OCI-LY1 (cell line): ENCODE measurements around the gene MYADML2.

Source experiments
- H2AFZ ChIP-seq: fragments of 200-600 bp; sonication (generic), shearing (Covaris generic); 2 replicates; pipeline ENCODE4 v1.6.0; 2014; ENCODE audit warnings: antibody characterized with exemption, mild to moderate bottlenecking, low read length
- H3F3A ChIP-seq: fragments of 200-600 bp; sonication (generic), shearing (Covaris generic); 2 replicates; pipeline ENCODE4 v1.6.0; 2014; ENCODE audit warnings: mild to moderate bottlenecking, antibody characterized with exemption, low read length, moderate library complexity; ENCODE audit not compliant: insufficient read depth
- H3K27ac ChIP-seq: fragments of 200-600 bp; sonication (generic); 2 replicates; pipeline ENCODE4 v1.5.1; 2014; ENCODE audit warnings: low read length, mixed run types, mild to moderate bottlenecking, low read depth; ENCODE audit not compliant: poor library complexity, severe bottlenecking
- H3K27me3 ChIP-seq: fragments of 200-600 bp; sonication (generic); 2 replicates; pipeline ENCODE4 v1.6.0; 2014; ENCODE audit warnings: antibody characterized with exemption, mild to moderate bottlenecking, low read length, moderate library complexity; ENCODE audit not compliant: insufficient read depth
- H3K36me3 ChIP-seq: fragments of 200-600 bp; sonication (generic); 2 replicates; pipeline ENCODE4 v1.6.1; 2014; ENCODE audit warnings: mild to moderate bottlenecking, antibody characterized with exemption, low read length, moderate library complexity, mixed read lengths; ENCODE audit not compliant: insufficient read depth
- H3K4me1 ChIP-seq: fragments of 200-600 bp; sonication (generic); 2 replicates; pipeline ENCODE4 v1.5.1; 2014; ENCODE audit warnings: mild to moderate bottlenecking, low read length, moderate library complexity; ENCODE audit not compliant: insufficient read depth, severe bottlenecking
- H3K4me2 ChIP-seq: fragments of 200-600 bp; sonication (generic), shearing (Covaris generic); 2 replicates; pipeline ENCODE4 v1.6.1; 2014; ENCODE audit warnings: low read length
- H3K4me3 ChIP-seq: fragments of 200-600 bp; sonication (generic); 2 replicates; pipeline ENCODE4 v1.5.1; 2014; ENCODE audit warnings: low read length, low read depth, mild to moderate bottlenecking, mixed read lengths; ENCODE audit not compliant: poor library complexity, severe bottlenecking
- H3K79me2 ChIP-seq: fragments of 200-600 bp; shearing (Covaris generic); 2 replicates; pipeline ENCODE4 v1.6.1; 2016; ENCODE audit warnings: mixed run types, low read length, mixed read lengths; ENCODE audit not compliant: insufficient read depth
- H3K9ac ChIP-seq: fragments of 200-600 bp; sonication (generic), shearing (Covaris generic); 2 replicates; pipeline ENCODE4 v1.6.1; 2014; ENCODE audit warnings: mild to moderate bottlenecking, low read length, mixed read lengths
- H3K9me2 ChIP-seq: fragments of 200-600 bp; sonication (generic), shearing (Covaris generic); 2 replicates; pipeline ENCODE4 v1.6.1; 2014; ENCODE audit warnings: low read depth, mild to moderate bottlenecking, low read length, mixed read lengths
- H3K9me3 ChIP-seq: fragments of 200-600 bp; shearing (Covaris generic); 2 replicates; pipeline ENCODE4 v1.6.1; 2014; ENCODE audit warnings: low read length, mixed read lengths
- H4K20me1 ChIP-seq: fragments of 200-600 bp; sonication (generic), shearing (Covaris generic); 2 replicates; pipeline ENCODE4 v1.6.0; 2016; ENCODE audit warnings: mild to moderate bottlenecking, low read length; ENCODE audit not compliant: insufficient read depth
- CTCF ChIP-seq: fragments of 200-600 bp; sonication (generic), shearing (Covaris generic); IDR thresholded peaks from 2 replicates; pipeline ENCODE4 v1.5.1; 2017; ENCODE audit warnings: mild to moderate bottlenecking, antibody characterized with exemption, low read length, moderate library complexity, mixed read lengths
- EZH2 ChIP-seq: fragments of 200-600 bp; sonication (generic), shearing (Covaris generic); IDR thresholded peaks from 2 replicates; pipeline ENCODE4 v1.8.0; 2017; ENCODE audit warnings: borderline replicate concordance, mixed run types, mild to moderate bottlenecking, antibody characterized with exemption, low read length, moderate library complexity, mixed read lengths

MYADML2 gene

DNA sequence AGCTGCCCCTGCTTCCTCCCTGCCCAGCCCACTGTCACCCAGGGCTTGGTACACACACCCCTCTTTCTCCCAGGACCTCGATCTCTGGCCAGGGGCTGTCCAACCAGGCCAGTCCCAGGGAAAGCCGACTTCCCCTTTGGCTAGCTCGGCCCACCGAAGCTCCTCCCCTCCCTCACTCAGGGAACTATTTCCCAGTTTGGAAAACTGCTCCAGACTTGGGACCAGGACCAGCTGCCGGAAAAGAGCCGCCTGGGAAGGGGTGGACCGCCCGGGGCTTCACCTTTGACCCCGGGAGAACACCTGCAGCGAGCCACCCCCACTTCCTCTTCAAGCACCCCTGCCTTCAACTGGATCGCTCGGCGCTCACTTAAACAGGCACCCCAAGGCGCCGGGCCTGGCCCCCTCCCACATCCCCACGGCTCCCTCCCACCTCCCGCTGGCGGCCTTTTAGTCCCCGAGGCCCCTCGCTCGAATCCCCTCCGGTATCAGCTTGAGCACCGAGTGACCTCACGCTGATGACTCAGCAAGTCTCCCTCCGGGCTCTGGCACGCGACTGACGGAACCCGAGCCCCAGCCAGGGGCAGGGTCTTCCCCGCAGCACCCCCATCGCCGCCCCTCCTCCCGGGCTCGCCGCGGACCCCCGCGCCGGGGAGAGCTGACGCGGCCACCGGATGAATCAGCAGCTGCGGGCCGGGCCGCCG lies 20.4 kb downstream of the MYADML2 start:
- Histone ChIP-seq H3K79me2 (peaks cover 24% of the 10 kb centered on the region), H3K9me2 (no peaks in the 10 kb centered on the region), H3K27me3 (no peaks in the 10 kb centered on the region), H4K20me1 (no peaks in the 10 kb centered on the region), H3K4me3 (peak overlapping the region; percentile 86), H3F3A (no peaks in the 10 kb centered on the region), H3K36me3 (peaks cover 9% of the 10 kb centered on the region; the same call in 1 of the 2 replicates), H3K9me3 (no peaks in the 10 kb centered on the region), H3K9ac (peak overlapping the region; percentile 90), H2AFZ (no peak overlapping the region), H3K27ac (peak overlapping the region; percentile 74), H3K4me1 (peaks cover 36% of the 10 kb centered on the region), H3K4me2 (peak overlapping the region; percentile 79)
- TF ChIP-seq EZH2 (no peak), CTCF (no peak)

DNA sequence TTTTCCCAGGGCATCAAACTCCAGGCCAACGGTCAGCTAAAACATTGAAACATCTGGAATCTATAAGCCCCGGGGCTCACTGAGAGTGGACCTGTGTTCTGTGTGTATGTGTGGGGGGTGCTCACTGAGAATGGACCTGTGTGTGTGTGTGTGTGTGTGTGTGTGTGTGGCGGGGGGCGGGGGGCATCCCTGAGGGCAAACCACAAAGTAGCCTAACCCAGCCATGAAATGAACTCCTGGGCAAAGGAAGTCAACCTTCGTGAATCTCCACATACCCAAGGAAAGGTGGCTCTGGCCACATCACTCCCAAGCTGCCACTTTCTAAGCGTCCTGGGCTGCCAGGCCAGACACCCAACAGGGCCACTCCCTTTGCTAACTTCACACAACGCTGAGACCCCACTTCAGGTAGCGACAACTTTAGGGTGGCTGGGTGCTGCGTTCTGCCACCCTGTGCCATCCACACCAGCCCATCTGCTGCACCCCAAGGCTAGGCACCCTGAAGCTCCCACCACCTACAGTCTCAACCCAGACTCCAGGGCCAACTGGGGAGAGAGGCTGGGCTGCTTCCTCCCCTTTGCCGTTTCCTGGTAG lies 21.1 kb downstream of the MYADML2 start:
- Histone ChIP-seq H3F3A (no peaks in the 10 kb centered on the region), H3K27ac (peak overlapping the region; percentile 74), H3K27me3 (no peaks in the 10 kb centered on the region), H3K9ac (peak overlapping the region; percentile 90), H3K4me1 (peaks cover 36% of the 10 kb centered on the region), H3K36me3 (peaks cover 14% of the 10 kb centered on the region; the same call in 1 of the 2 replicates), H3K9me2 (no peaks in the 10 kb centered on the region), H3K4me2 (peak overlapping the region; percentile 79), H3K4me3 (peak overlapping the region; percentile 86), H3K9me3 (no peaks in the 10 kb centered on the region), H2AFZ (no peak overlapping the region), H3K79me2 (peaks cover 24% of the 10 kb centered on the region), H4K20me1 (no peaks in the 10 kb centered on the region)
- TF ChIP-seq EZH2 (no peak), CTCF (no peak)

DNA sequence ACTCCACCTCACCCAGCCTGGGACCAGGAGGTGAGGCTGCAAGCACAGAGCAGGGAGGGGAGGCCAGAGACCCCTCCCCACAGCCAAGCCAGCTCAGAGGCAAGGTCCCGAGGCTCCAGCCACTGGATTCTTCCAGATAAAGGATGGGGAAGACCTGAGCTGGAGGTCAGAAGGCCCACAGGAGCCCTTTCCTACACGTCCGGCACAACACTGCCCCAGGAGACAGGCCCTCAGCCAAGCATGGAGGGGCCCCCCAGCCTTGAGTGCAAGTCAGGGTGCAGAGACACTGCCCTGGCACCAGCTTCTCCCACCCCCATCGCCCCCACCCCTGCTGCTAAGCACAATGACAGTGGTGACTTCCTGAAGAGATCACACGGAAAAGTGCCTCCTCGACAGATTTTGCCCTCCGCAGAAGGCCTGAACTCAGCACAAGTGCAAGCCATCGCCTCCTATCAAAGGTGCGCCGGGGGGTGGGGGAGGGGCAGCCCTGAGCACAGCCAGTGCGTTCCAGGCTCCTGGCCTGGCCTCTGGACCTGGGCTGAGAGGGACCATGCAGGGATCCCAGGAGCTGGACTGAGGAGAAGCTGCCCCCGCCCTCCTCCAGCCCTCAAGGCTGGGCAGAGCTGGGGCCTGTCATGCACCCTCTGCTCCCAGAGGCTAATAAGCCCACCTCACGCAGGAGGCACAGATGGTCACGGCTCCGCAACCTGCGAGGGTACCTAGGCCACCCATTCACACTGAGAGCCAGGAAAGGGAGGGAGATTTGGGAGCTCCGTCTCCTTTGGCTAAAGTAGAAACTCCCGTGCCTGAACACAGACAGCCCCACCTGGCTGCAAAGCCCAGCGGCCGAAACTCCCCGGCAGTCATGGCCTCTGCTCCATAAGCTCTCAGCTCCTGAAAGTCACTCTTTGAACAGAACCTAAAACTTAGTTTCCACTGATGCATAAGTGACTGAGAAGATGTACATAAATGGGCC lies 22.2 kb downstream of the MYADML2 start:
- Histone ChIP-seq H3K9me3 (no peaks in the 10 kb centered on the region), H3K4me1 (peaks cover 36% of the 10 kb centered on the region), H3K27me3 (no peaks in the 10 kb centered on the region), H3K36me3 (peaks cover 21% of the 10 kb centered on the region; the same call in 1 of the 2 replicates), H3K4me2 (peak overlapping the region; percentile 65), H3F3A (no peaks in the 10 kb centered on the region), H2AFZ (no peak overlapping the region), H3K79me2 (peaks cover 24% of the 10 kb centered on the region), H3K4me3 (peak overlapping the region; percentile 39), H3K27ac (no peak overlapping the region), H4K20me1 (no peaks in the 10 kb centered on the region), H3K9me2 (no peaks in the 10 kb centered on the region), H3K9ac (peak overlapping the region; percentile 37; the same call in 1 of the 2 replicates)
- TF ChIP-seq CTCF = no peak
- no peak for TF ChIP-seq EZH2
